Large intestine (tissue), 3 donors: ENCODE data around the gene SPATA31C2. TPM values are rescaled to one million over a fixed set of nuclear protein-coding genes. Genes with fewer than 3 reads are reported as not detected.
A peak's percentile ranks its signal among the peaks of the same experiment; 100 is the strongest.
"Not testable (repeated sequence)": the region's sequence is repeated elsewhere in the genome, so short reads cannot be mapped to it uniquely, and the experiment has no call there.

Experiments used
- DNase-seq, 2 donors: peaks; one replicate each; pipeline versions ENCODE4 v3.0.0 to v3.0.0-alpha.2; 2013
- H3K27ac ChIP-seq: one replicate; pipeline ENCODE4 v1.5.1; 2013; ENCODE audit warnings: low read length
- H3K27me3 ChIP-seq: 2 replicates; pipeline ENCODE4 v1.6.1; 2013; ENCODE audit warnings: low read length; ENCODE audit not compliant: control insufficient read depth, insufficient read depth
- H3K36me3 ChIP-seq: 2 replicates; pipeline ENCODE4 v1.6.1; 2013; ENCODE audit warnings: low read length; ENCODE audit not compliant: control insufficient read depth, insufficient read depth
- H3K4me1 ChIP-seq: one replicate; pipeline ENCODE4 v1.6.1; 2013; ENCODE audit warnings: low read length; ENCODE audit not compliant: control insufficient read depth, insufficient read depth
- H3K4me3 ChIP-seq: one replicate; pipeline ENCODE4 v1.5.1; 2013; ENCODE audit warnings: low read length
- H3K9me3 ChIP-seq: one replicate; pipeline ENCODE4 v1.6.1; 2013; ENCODE audit warnings: mild to moderate bottlenecking, low read depth, low read length, moderate library complexity; ENCODE audit not compliant: control insufficient read depth
- WGBS: methylation state at CpG from one replicate; pipeline ENCODE4 v1.1.5; 2013; ENCODE audit warnings: low lambda C conversion rate; ENCODE audit not compliant: insufficient coverage; 5-methylcytosine and 5-hydroxymethylcytosine counted together
- polyA plus RNA-seq: library from polyadenylated mRNA; unstranded; fragments of 120-200 nt; gene quantifications from one replicate; pipeline ENCODE4 v1.2.1, GENCODE V29; 2013

SPATA31C2 gene
- polyA plus RNA-seq, 1 donor: 0.07 TPM

GRCh38 chr9:88127700-88128300, 10.5 kb downstream of the SPATA31C2 start:
- not testable (repeated sequence) for H3K27me3 ChIP-seq, H3K36me3 ChIP-seq, H3K9me3 ChIP-seq, H3K4me1 ChIP-seq, DNase-seq, H3K4me3 ChIP-seq, H3K27ac ChIP-seq
- no CpG with 5 or more reads among the region's 13 CpGs for WGBS

- H3K27me3 ChIP-seq, H3K27ac ChIP-seq, H3K4me3 ChIP-seq, H3K9me3 ChIP-seq, H3K4me1 ChIP-seq, DNase-seq, H3K36me3 ChIP-seq: not testable (repeated sequence)
These were observed 14.9 kb downstream of the SPATA31C2 start for GRCh38 chr9:88123413-88123812.

- H3K4me1 ChIP-seq, H3K36me3 ChIP-seq, H3K4me3 ChIP-seq, H3K27ac ChIP-seq, H3K9me3 ChIP-seq, H3K27me3 ChIP-seq: not testable (repeated sequence)
- DNase-seq: peak; percentile 28 to 44
- WGBS: no CpG with 5 or more reads among the region's 5 CpGs
These were observed 20.2 kb downstream of the SPATA31C2 start for GRCh38 chr9:88118121-88118520.

GRCh38 chr9:88114968-88115612, 23.2 kb downstream of the SPATA31C2 start:
- H3K9me3 ChIP-seq, H3K36me3 ChIP-seq, H3K27me3 ChIP-seq, H3K4me1 ChIP-seq, H3K27ac ChIP-seq, DNase-seq, H3K4me3 ChIP-seq: not testable (repeated sequence)
- WGBS: no CpG with 5 or more reads among the region's 13 CpGs

- H3K27me3 ChIP-seq, H3K4me3 ChIP-seq, H3K4me1 ChIP-seq, H3K36me3 ChIP-seq, DNase-seq, H3K27ac ChIP-seq, H3K9me3 ChIP-seq: not testable (repeated sequence)
- WGBS: no CpG with 5 or more reads among the region's 17 CpGs
These were observed 23.9 kb downstream of the SPATA31C2 start for GRCh38 chr9:88114283-88114967.

GRCh38 chr9:88113156-88114130, 24.8 kb downstream of the SPATA31C2 start:
- H3K36me3 ChIP-seq, H3K27me3 ChIP-seq, DNase-seq, H3K4me3 ChIP-seq, H3K4me1 ChIP-seq, H3K27ac ChIP-seq, H3K9me3 ChIP-seq: not testable (repeated sequence)
- WGBS: 100% methylated on average over 6 of the region's 38 CpGs

- Histone ChIP-seq H3K27me3 (no peaks in the 10 kb centered on the region), H3K36me3 (no peaks in the 10 kb centered on the region), H3K4me1 (no peaks in the 10 kb centered on the region), H3K4me3 (no peak overlapping the region), H3K9me3 (no peaks in the 10 kb centered on the region), H3K27ac (no peak overlapping the region)
- no peak for DNase-seq
- WGBS: 100% methylated on average over 1 of the region's 3 CpGs
These were observed 28.2 kb downstream of the SPATA31C2 start for GRCh38 chr9:88110026-88110425.

- WGBS: no CpG with 5 or more reads among the region's 4 CpGs
- Histone ChIP-seq H3K27ac (no peak overlapping the region), H3K4me1 (no peaks in the 10 kb centered on the region), H3K27me3 (no peaks in the 10 kb centered on the region), H3K4me3 (no peak overlapping the region), H3K9me3 (no peaks in the 10 kb centered on the region), H3K36me3 (no peaks in the 10 kb centered on the region)
- no peak for DNase-seq
These were observed 29.5 kb downstream of the SPATA31C2 start for GRCh38 chr9:88108779-88109178.

GRCh38 chr9:88106492-88106891, 31.8 kb downstream of the SPATA31C2 start:
- peak; percentile 16 to 33 for DNase-seq
- WGBS: no CpG with 5 or more reads among the region's 4 CpGs
- H3K27ac ChIP-seq: no peak overlapping the region
- no peaks in the 10 kb centered on the region for H3K4me1 ChIP-seq
- no peaks in the 10 kb centered on the region for H3K36me3 ChIP-seq
- H3K4me3 ChIP-seq: no peak overlapping the region
- no peaks in the 10 kb centered on the region for H3K27me3 ChIP-seq
- no peaks in the 10 kb centered on the region for H3K9me3 ChIP-seq

- H3K4me3 ChIP-seq: no peak overlapping the region
- H3K27ac ChIP-seq: peak overlapping the region; percentile 73
- DNase-seq: peak; percentile 52 to 74
- H3K27me3 ChIP-seq: no peaks in the 10 kb centered on the region
- no CpG with 5 or more reads among the region's 10 CpGs for WGBS
- H3K9me3 ChIP-seq: no peaks in the 10 kb centered on the region
- no peaks in the 10 kb centered on the region for H3K36me3 ChIP-seq
- H3K4me1 ChIP-seq: peaks cover 14% of the 10 kb centered on the region
These were observed 45.4 kb downstream of the SPATA31C2 start for GRCh38 chr9:88092797-88093331.
